OCI-LY7 (cell line): ENCODE data around the gene TAF13. TPM values are rescaled to one million over a fixed set of nuclear protein-coding genes. Genes with fewer than 3 reads are reported as not detected.

Source experiments
- BruUV-seq: library from RNA; stranded (reverse); fragments of 400-500 nt; replicated peaks from 2 replicates; lab custom pipeline; 2021; lab: Mats Ljungman, UMichigan
- CTCF ChIA-PET: fragments of 300-600 bp; sonication (Branson Sonifier 250); formaldehyde crosslinking; loops from one replicate; lab custom pipeline; 2022; ENCODE audit warnings: antibody characterized with exemption; ENCODE audit not compliant: unreplicated experiment; lab: Charles Lee
- POLR2A ChIA-PET: fragments of 300-600 bp; sonication (Branson Sonifier 250); formaldehyde crosslinking; loops from one replicate; lab custom pipeline; 2022; ENCODE audit warnings: antibody characterized with exemption; lab: Charles Lee
- DNase-seq: peaks from one replicate; pipeline ENCODE4 v3.0.0-alpha.2; 2015; ENCODE audit warnings: low spot score
- H2AFZ ChIP-seq: fragments of 200-600 bp; sonication (generic), shearing (Covaris generic); 2 replicates; pipeline ENCODE4 v1.6.1; 2014; ENCODE audit warnings: mild to moderate bottlenecking, antibody characterized with exemption, low read length, moderate library complexity
- H3K27ac ChIP-seq: fragments of 200-600 bp; sonication (generic); 2 replicates; pipeline ENCODE4 v1.5.1; 2014; ENCODE audit warnings: mixed run types, low read depth, mild to moderate bottlenecking, moderate library complexity, low read length, inconsistent platforms; ENCODE audit not compliant: poor library complexity, severe bottlenecking
- H3K36me3 ChIP-seq: fragments of 200-600 bp; sonication (generic); 2 replicates; pipeline ENCODE4 v1.6.1; 2014; ENCODE audit warnings: mild to moderate bottlenecking, antibody characterized with exemption, low read length, moderate library complexity, mixed read lengths; ENCODE audit not compliant: insufficient read depth
- H3K4me1 ChIP-seq: fragments of 200-600 bp; sonication (generic); 2 replicates; pipeline ENCODE4 v1.5.1; 2014; ENCODE audit warnings: mild to moderate bottlenecking, low read length; ENCODE audit not compliant: insufficient read depth, poor library complexity, severe bottlenecking
- H3K4me2 ChIP-seq: fragments of 200-600 bp; sonication (generic); 2 replicates; pipeline ENCODE4 v1.6.1; 2014; ENCODE audit warnings: mild to moderate bottlenecking, low read length
- H3K4me3 ChIP-seq: fragments of 200-600 bp; sonication (generic); 2 replicates; pipeline ENCODE4 v1.5.1; 2014; ENCODE audit warnings: mild to moderate bottlenecking, low read depth, low read length; ENCODE audit not compliant: poor library complexity, severe bottlenecking
- H3K79me2 ChIP-seq: fragments of 200-600 bp; sonication (generic); 2 replicates; pipeline ENCODE4 v1.6.1; 2016; ENCODE audit warnings: low read depth, mild to moderate bottlenecking, low read length, moderate library complexity, mixed read lengths; ENCODE audit not compliant: insufficient read depth
- H3K9me2 ChIP-seq: fragments of 200-600 bp; sonication (generic); 2 replicates; pipeline ENCODE4 v1.6.1; 2016; ENCODE audit warnings: mild to moderate bottlenecking, low read length, mixed read lengths; ENCODE audit not compliant: insufficient read depth
- H3K9me3 ChIP-seq: fragments of 200-600 bp; sonication (generic); 2 replicates; pipeline ENCODE4 v1.6.1; 2014; ENCODE audit warnings: mild to moderate bottlenecking, mixed run types, low read length, mixed read lengths
- H4K20me1 ChIP-seq: fragments of 200-600 bp; sonication (generic); 2 replicates; pipeline ENCODE4 v1.6.1; 2014; ENCODE audit warnings: mild to moderate bottlenecking, antibody characterized with exemption, low read length, moderate library complexity, mixed read lengths; ENCODE audit not compliant: insufficient read depth
- CTCF ChIP-seq: fragments of 200-600 bp; sonication (generic); conservative IDR thresholded peaks from 2 replicates; pipeline ENCODE4 v1.5.1; 2014; ENCODE audit warnings: mild to moderate bottlenecking, antibody characterized with exemption, low read length, moderate library complexity, mixed read lengths
- EZH2phosphoT487 ChIP-seq: fragments of 200-600 bp; sonication (generic); IDR thresholded peaks from 2 replicates; pipeline ENCODE4 v1.6.1; 2018; ENCODE audit warnings: low read depth, borderline replicate concordance, mild to moderate bottlenecking, mixed run types, antibody characterized with exemption, low read length, moderate library complexity, mixed read lengths
- intact Hi-C: fragments of 100-400 bp; cut with micrococcal nuclease; formaldehyde crosslinking; loops from one replicate; pipeline ENCODE4 v1.10.0; 2022; ENCODE audit not compliant: unreplicated experiment
- total RNA-seq, 2 experiments: library from RNA; depleted of rRNA in 1 of 2; stranded (reverse); fragments of >200 nt in 1 of 2; shearing (Covaris generic) in 1 of 2; gene quantifications; 2 replicates each; pipeline ENCODE4 v1.2.3, GENCODE V29; 2014 to 2022

Gene TAF13
- total RNA-seq, 2 experiments from 2014 or later, result 8.3 to 27.2 TPM

- BruUV-seq, result no TSS peak
- Histone ChIP-seq H3K36me3 (no peaks in the 10 kb centered on the region), H3K4me1 (peaks cover 13% of the 10 kb centered on the region), H3K27ac (no peak overlapping the region), H3K9me2 (no peaks in the 10 kb centered on the region), H3K9me3 (no peaks in the 10 kb centered on the region), H4K20me1 (no peaks in the 10 kb centered on the region), H3K79me2 (no peaks in the 10 kb centered on the region), H3K4me2 (peak overlapping the region; percentile 54), H2AFZ (no peak overlapping the region; the same call in 1 of the 2 replicates), H3K4me3 (peak overlapping the region; percentile 16)
- DNase-seq, result peak; percentile 83
- intact Hi-C loops, result loop anchor here (1.0 kb wide), 3 partner anchors 12 to 284 kb away; no protein-coding TSS in a partner anchor
- ChIA-PET POLR2A (interaction anchor here (0.6 kb wide), 2 partner anchors 12 to 81 kb away, joined by 3 read pairs; no protein-coding TSS in a partner anchor), CTCF (interaction anchor here (0.6 to 1.2 kb wide), 2 partner anchors 48 to 284 kb away, joined by 3 read pairs; no protein-coding TSS in a partner anchor)
- TF ChIP-seq CTCF (peak; percentile 95), EZH2phosphoT487 (no peak)
Observed at GRCh38 chr1:109112652-109113285, 37.0 kb upstream of the TAF13 start.

- H3K36me3 ChIP-seq, result no peaks in the 10 kb centered on the region
- peak overlapping the region; percentile 54 for H3K4me2 ChIP-seq
- no TSS peak for BruUV-seq
- no peaks in the 10 kb centered on the region for H3K79me2 ChIP-seq
- POLR2A ChIA-PET, result interaction anchor here (0.6 kb wide), 1 partner anchor 81 kb away, joined by 3 read pairs; no protein-coding TSS in a partner anchor
- no peak overlapping the region for H2AFZ ChIP-seq
- H4K20me1 ChIP-seq, result no peaks in the 10 kb centered on the region
- intact Hi-C loops, result loop anchor here (1.0 kb wide), 3 partner anchors 12 to 284 kb away; no protein-coding TSS in a partner anchor
- no peak for TF ChIP-seq EZH2phosphoT487
- TF ChIP-seq CTCF, result peak; percentile 63
- CTCF ChIA-PET, result interaction anchor here (1.2 kb wide), 1 partner anchor 284 kb away, joined by 3 read pairs; no protein-coding TSS in a partner anchor
- DNase-seq, result peak; percentile 63
- H3K4me3 ChIP-seq, result peak overlapping the region; percentile 16
- no peak overlapping the region for H3K27ac ChIP-seq
- H3K9me2 ChIP-seq, result no peaks in the 10 kb centered on the region
- no peaks in the 10 kb centered on the region for H3K9me3 ChIP-seq
- H3K4me1 ChIP-seq, result peaks cover 13% of the 10 kb centered on the region
Observed at GRCh38 chr1:109112056-109112651, 36.4 kb upstream of the TAF13 start.
